Kidney (tissue), 14 donors: Measurements from ENCODE around the gene TPRA1. TPM values are rescaled to one million over a fixed set of nuclear protein-coding genes. Genes with fewer than 3 reads are reported as not detected.

ENCODE experiments used
- DNase-seq, 5 donors: peaks; one replicate each; pipeline ENCODE4 v3.0.0-alpha.2; 2013 to 2020
- FAIRE-seq: peaks from 2 replicates; lab custom pipeline; 2012; peaks lifted over from hg19 to GRCh38; lab: Jason Lieb, UNC
- H3K27ac ChIP-seq, 2 donors: one replicate each; pipeline ENCODE4 v1.7.0; 2013; ENCODE audit warnings: low read depth in 2 of 2, low read length in 2 of 2, inconsistent platforms in 1 of 2
- H3K27me3 ChIP-seq: one replicate; pipeline ENCODE4 v1.7.1; 2013; ENCODE audit warnings: low read length, inconsistent platforms; ENCODE audit not compliant: control insufficient read depth, insufficient read depth
- H3K36me3 ChIP-seq, 3 donors: one replicate each; pipeline versions ENCODE4 v1.7.0 to v1.7.1; 2013; ENCODE audit warnings: low read length in 3 of 3, control low read depth in 1 of 3, inconsistent platforms in 1 of 3; ENCODE audit not compliant: insufficient read depth in 3 of 3, control insufficient read depth in 2 of 3
- H3K4me1 ChIP-seq, 3 donors: one replicate each; pipeline versions ENCODE4 v1.7.0 to v1.7.1; 2013; ENCODE audit warnings: low read length in 3 of 3, inconsistent platforms in 1 of 3, low read depth in 1 of 3; ENCODE audit not compliant: control insufficient read depth in 2 of 3, insufficient read depth in 2 of 3
- H3K4me3 ChIP-seq, 3 donors: one replicate each; pipeline versions ENCODE4 v1.7.0 to v1.8.1; 2013; ENCODE audit warnings: low read length in 3 of 3, control low read depth in 1 of 3, inconsistent platforms in 1 of 3
- H3K9ac ChIP-seq, 3 donors: one replicate each; pipeline versions ENCODE4 v1.7.0 to v1.7.1; 2013; ENCODE audit warnings: low read length in 3 of 3, control low read depth in 1 of 3, inconsistent platforms in 1 of 3
- H3K9me3 ChIP-seq, 3 donors: one replicate each; pipeline versions ENCODE4 v1.7.0 to v1.7.1; 2013; ENCODE audit warnings: low read length in 3 of 3, control low read depth in 1 of 3, inconsistent platforms in 1 of 3; ENCODE audit not compliant: control insufficient read depth in 2 of 3, insufficient read depth in 1 of 3
- CTCF ChIP-seq: IDR thresholded peaks from 3 replicates; pipeline ENCODE4 v1.5.1; 2012; ENCODE audit warnings: mild to moderate bottlenecking, moderate library complexity, borderline replicate concordance; ENCODE audit not compliant: insufficient read depth; ENCODE audit errors: extremely low read depth
- intact Hi-C: fragments of 100-400 bp; cut with DNase I; formaldehyde crosslinking; loops from one replicate; pipeline ENCODE4 v1.11.1; 2022
- polyA plus RNA-seq: library from polyadenylated mRNA; stranded (reverse); fragments of 350-450 nt; fragmentation: Illumina TruSeq; extraction: RNeasy Lipid Tissue Mini Kit (QIAGEN cat#74804); gene quantifications from one replicate; pipeline ENCODE4 v1.2.3, GENCODE V29; 2014; ENCODE audit warnings: low read depth, low replicate concordance; ENCODE audit not compliant: insufficient read depth
- total RNA-seq: library from RNA; stranded (reverse); fragmentation: NEBNext Ultra II Directional; extraction: Animal tissue kit (Norgen Biotek cat#: 25700); gene quantifications from one replicate; pipeline ENCODE4 v1.2.1, GENCODE V29; 2021
- donor health status: control.
- donor health status: control.
- donor health status: control.
- donor health status: control.
- donor health status: control.
- donor health status: DM: yes; HTN: yes; CAD: no.
- donor health status: Normal renal cell carcinoma (clear cell type).

Gene TPRA1
- total and polyA plus RNA-seq, 2 donors from 2014 or later: 35.4 to 36.4 TPM

DNA sequence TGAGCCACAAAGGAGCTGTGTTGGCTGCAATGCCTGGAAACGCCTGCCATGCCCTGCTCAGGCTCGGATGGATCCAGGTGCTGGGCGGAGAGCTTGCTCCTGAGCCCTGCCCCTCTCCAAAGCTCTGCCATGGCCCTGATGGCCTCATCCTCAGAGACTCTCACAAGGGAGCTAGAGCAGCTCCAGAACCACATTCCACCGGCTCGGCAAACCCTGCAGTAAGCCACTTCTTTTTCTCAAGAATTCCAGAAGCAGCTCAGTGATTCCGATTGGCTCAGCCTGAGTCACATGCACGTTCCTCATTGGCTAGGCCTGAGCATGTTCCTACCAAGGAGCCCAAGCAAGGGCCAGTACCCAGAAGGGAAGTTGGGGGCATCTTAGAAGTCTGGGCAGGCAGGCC is 24.8 kb downstream of the TPRA1 start:
- DNase-seq (no peak), FAIRE-seq (no peak)
- no peak overlapping the region for H3K4me3 ChIP-seq
- no peaks in the 10 kb centered on the region for H3K4me1 ChIP-seq
- H3K9me3 ChIP-seq: no peaks in the 10 kb centered on the region
- no peaks in the 10 kb centered on the region for H3K27me3 ChIP-seq
- H3K9ac ChIP-seq: no peak overlapping the region
- peaks cover 0 to 4% (median 0%) of the 10 kb centered on the region in 3 donors for H3K36me3 ChIP-seq
- no peak overlapping the region for H3K27ac ChIP-seq
- no peak for TF ChIP-seq CTCF
- intact Hi-C loops: no loop called here

DNA sequence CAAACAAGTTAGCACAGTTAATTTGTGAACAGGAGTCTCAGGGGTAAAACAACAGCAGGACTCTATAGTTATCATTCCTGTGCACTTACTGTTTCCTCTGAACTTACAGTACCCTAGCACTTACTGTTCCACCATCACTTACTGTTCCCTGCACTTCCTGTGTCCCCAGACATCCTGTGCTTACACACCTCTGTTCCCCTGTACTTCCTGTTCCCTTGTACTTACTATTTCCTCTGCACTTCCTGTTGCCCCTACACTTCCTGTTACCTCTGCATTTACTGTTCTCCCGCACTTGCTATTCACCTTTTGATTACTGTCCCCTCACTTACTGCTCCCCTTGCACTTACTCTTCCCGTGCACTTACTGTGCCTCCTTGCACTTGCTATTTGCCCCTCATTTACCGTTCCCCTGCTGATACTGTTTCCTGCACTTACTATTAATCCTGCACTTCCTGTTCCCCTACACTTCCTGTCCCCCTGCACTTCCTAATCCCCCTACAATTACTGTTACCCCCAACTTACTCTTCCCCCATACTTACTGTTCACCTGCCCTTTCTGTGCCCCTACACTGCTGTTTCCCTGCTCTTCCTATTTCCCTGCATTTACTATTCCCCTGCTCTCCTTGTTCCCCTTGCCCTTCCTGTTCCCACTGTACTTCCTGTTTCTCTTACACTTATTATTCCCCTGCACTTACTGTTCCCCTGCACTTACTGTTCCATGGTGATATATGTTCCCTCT is 30.3 kb downstream of the TPRA1 start:
- Histone ChIP-seq H3K27ac (no peak overlapping the region), H3K36me3 (no peaks in the 10 kb centered on the region), H3K4me1 (no peaks in the 10 kb centered on the region), H3K9ac (no peak overlapping the region), H3K4me3 (no peak overlapping the region), H3K9me3 (peaks cover 0 to 4% (median 0%) of the 10 kb centered on the region in 3 donors), H3K27me3 (no peaks in the 10 kb centered on the region)
- DNase-seq: no peak
- no peak for FAIRE-seq
- intact Hi-C loops: no loop called here
- no peak for TF ChIP-seq CTCF

GRCh38 chr3:127556565-127556964 is 34.0 kb downstream of the TPRA1 start:
- Histone ChIP-seq H3K9ac (no peak overlapping the region), H3K4me1 (no peaks in the 10 kb centered on the region), H3K36me3 (no peaks in the 10 kb centered on the region), H3K27ac (no peak overlapping the region), H3K27me3 (no peaks in the 10 kb centered on the region), H3K4me3 (no peak overlapping the region), H3K9me3 (peaks cover 0 to 4% (median 0%) of the 10 kb centered on the region in 3 donors)
- TF ChIP-seq CTCF: no peak
- DNase-seq (peak in 1 of 5 donors; percentile 61), FAIRE-seq (no peak)
- intact Hi-C loops: no loop called here
